ENCODE data around the gene ANO7.

DNA sequence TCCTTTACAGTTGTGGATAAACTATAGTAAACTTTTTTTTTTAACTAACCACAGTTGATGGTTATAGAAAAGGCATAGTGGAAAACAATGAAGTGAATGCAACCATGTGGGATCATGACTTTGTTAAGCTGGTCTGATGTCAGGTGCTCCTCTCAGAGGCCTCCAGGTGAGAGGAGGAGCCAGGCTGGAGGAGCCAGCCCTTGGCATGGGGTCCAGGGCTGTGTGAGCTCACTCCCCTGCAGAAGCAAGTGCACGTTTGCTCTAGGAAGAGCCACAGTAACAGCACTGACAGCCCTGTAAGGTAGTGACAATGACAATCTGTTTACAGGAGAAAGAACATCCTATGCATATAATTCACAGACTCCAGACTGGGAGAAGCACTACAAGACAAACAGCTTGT, 32.5 kb upstream of the ANO7 start:
- no peak for TF ChIP-seq POLR2AphosphoS5 (IDR thresholded peaks at IDR 0.05)
- TF ChIP-seq, protein P1, sequence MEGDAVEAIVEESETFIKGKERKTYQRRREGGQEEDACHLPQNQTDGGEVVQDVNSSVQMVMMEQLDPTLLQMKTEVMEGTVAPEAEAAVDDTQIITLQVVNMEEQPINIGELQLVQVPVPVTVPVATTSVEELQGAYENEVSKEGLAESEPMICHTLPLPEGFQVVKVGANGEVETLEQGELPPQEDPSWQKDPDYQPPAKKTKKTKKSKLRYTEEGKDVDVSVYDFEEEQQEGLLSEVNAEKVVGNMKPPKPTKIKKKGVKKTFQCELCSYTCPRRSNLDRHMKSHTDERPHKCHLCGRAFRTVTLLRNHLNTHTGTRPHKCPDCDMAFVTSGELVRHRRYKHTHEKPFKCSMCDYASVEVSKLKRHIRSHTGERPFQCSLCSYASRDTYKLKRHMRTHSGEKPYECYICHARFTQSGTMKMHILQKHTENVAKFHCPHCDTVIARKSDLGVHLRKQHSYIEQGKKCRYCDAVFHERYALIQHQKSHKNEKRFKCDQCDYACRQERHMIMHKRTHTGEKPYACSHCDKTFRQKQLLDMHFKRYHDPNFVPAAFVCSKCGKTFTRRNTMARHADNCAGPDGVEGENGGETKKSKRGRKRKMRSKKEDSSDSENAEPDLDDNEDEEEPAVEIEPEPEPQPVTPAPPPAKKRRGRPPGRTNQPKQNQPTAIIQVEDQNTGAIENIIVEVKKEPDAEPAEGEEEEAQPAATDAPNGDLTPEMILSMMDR (IDR thresholded peaks at IDR 0.05): no peak

All from esophagus muscularis mucosa (tissue), 3 donors.